HepG2 (cell line): Measurements from ENCODE around the gene PTCD1. TPM values are rescaled to one million over a fixed set of nuclear protein-coding genes. Genes with fewer than 3 reads are reported as not detected.

ENCODE experiments used
- CCAR2 ChIP-seq: fragments of 200-400 bp; formaldehyde crosslinking; optimal IDR thresholded peaks from 2 replicates; pipeline ENCODE3; 2018; ENCODE audit warnings: low read depth, mild to moderate bottlenecking, low read length, moderate library complexity
- CHD4 ChIP-seq: fragments of 200-600 bp; sonication (generic); IDR thresholded peaks from 2 replicates; pipeline ENCODE4 v1.7.0; 2017; ENCODE audit warnings: mild to moderate bottlenecking, low read length, borderline replicate concordance
- HHEX ChIP-seq: IDR thresholded peaks from 2 replicates; pipeline ENCODE4 v1.6.1; 2016; ENCODE audit warnings: control low read depth
- IRF9 ChIP-seq: sonication (generic); formaldehyde crosslinking; IDR thresholded peaks from 2 replicates; pipeline ENCODE4 v1.8.0; 2022; ENCODE audit warnings: missing genetic modification reagents, mild to moderate bottlenecking, borderline replicate concordance
- KDM1A ChIP-seq: IDR thresholded peaks from 2 replicates; pipeline ENCODE4 v1.6.1; 2016; ENCODE audit warnings: missing compliant biosample characterization
- MEF2D ChIP-seq: sonication (generic); formaldehyde crosslinking; IDR thresholded peaks from 2 replicates; pipeline ENCODE4 v1.5.1; 2020; ENCODE audit warnings: mild to moderate bottlenecking, missing genetic modification reagents
- MIER3 ChIP-seq: IDR thresholded peaks from 2 replicates; pipeline ENCODE4 v1.6.1; 2016; ENCODE audit warnings: missing compliant biosample characterization, borderline replicate concordance
- PAXIP1 ChIP-seq: sonication (generic); formaldehyde crosslinking; conservative IDR thresholded peaks from 2 replicates; pipeline ENCODE4 v1.4.0; 2020; ENCODE audit warnings: mild to moderate bottlenecking, missing genetic modification reagents, moderate library complexity
- PCBP2 ChIP-seq: fragments of 200-400 bp; formaldehyde crosslinking; optimal IDR thresholded peaks from 2 replicates; pipeline ENCODE3; 2018; ENCODE audit warnings: low read length, low read depth; ENCODE audit not compliant: poor library complexity, severe bottlenecking
- TARDBP ChIP-seq: sonication (generic); formaldehyde crosslinking; IDR thresholded peaks from 2 replicates; pipeline ENCODE4 v1.8.0; 2022; ENCODE audit warnings: mild to moderate bottlenecking, missing genetic modification reagents
- U2AF2 ChIP-seq: fragments of 200-400 bp; formaldehyde crosslinking; IDR thresholded peaks from 2 replicates; pipeline ENCODE4 v1.6.1; 2017; ENCODE audit warnings: low read depth, mild to moderate bottlenecking, low read length
- ZFP41 ChIP-seq: sonication (generic); formaldehyde crosslinking; IDR thresholded peaks from 2 replicates; pipeline ENCODE4 v1.4.0; 2020; ENCODE audit warnings: mild to moderate bottlenecking, missing genetic modification reagents, borderline replicate concordance
- ZGPAT ChIP-seq: IDR thresholded peaks from 2 replicates; pipeline ENCODE4 v1.6.1; 2016; ENCODE audit warnings: mild to moderate bottlenecking
- ZNF263 ChIP-seq: sonication (generic); formaldehyde crosslinking; IDR thresholded peaks from 2 replicates; pipeline ENCODE4 v1.4.0; 2020; ENCODE audit warnings: missing genetic modification reagents
- ZNF441 ChIP-seq: sonication (generic); formaldehyde crosslinking; IDR thresholded peaks from 2 replicates; pipeline ENCODE4 v1.7.0; 2021; ENCODE audit warnings: missing genetic modification reagents, borderline replicate concordance
- ZNF577 ChIP-seq: sonication (generic); formaldehyde crosslinking; IDR thresholded peaks from 2 replicates; pipeline ENCODE4 v1.4.0; 2020; ENCODE audit warnings: mild to moderate bottlenecking, low read depth, missing genetic modification reagents, borderline replicate concordance
- ZNF784 ChIP-seq: sonication (generic); formaldehyde crosslinking; IDR thresholded peaks from 2 replicates; pipeline ENCODE4 v1.5.1; 2020; ENCODE audit warnings: missing genetic modification reagents, mild to moderate bottlenecking, borderline replicate concordance
- polyA plus RNA-seq, 8 experiments: library from polyadenylated mRNA; depleted of rRNA in 3 of 8; stranded (reverse) in 7 of 8; unstranded in 1 of 8; fragments of >200 nt; fragmentation: Illumina TruSeq in 4 of 8; extraction: Trizol in 4 of 8; gene quantifications; 2 replicates each; pipeline versions ENCODE4 v1.2.1 to v1.2.3, GENCODE V29; 2011 to 2016; ENCODE audit warnings: low read depth in 4 of 8, missing spikeins in 1 of 8, mixed read lengths in 1 of 8; ENCODE audit not compliant: insufficient read depth in 1 of 8
- total RNA-seq, 5 experiments: library from RNA; depleted of rRNA; stranded (reverse); fragments of >200 nt; fragmentation: Illumina TruSeq; extraction: Trizol; gene quantifications; 2 replicates each; pipeline ENCODE4 v1.2.3, GENCODE V29; 2016; ENCODE audit warnings: low read depth in 1 of 5
- TF ChIP-seq, protein P1 (sequence below): sonication (generic); formaldehyde crosslinking; IDR thresholded peaks from 2 replicates; pipeline ENCODE4 v1.4.0; 2020; ENCODE audit warnings: missing genetic modification reagents
- TF ChIP-seq, protein P2 (sequence below): sonication (generic); formaldehyde crosslinking; IDR thresholded peaks from 2 replicates; pipeline ENCODE4 v1.4.0; 2020; ENCODE audit warnings: missing genetic modification reagents

PTCD1 gene
- total and polyA plus RNA-seq, 2 of the 13 experiments (the other 11 are each of a cell fraction or from before 2014, with no cell fraction given): 3.0 to 8.4 TPM

- peak; percentile 63; the same call in 1 of the 2 replicates for TF ChIP-seq MIER3 (CRISPR knock-in tag)
- TF ChIP-seq ZNF263 (CRISPR knock-in tag): no peak
- peak; percentile 84; the same call in 1 of the 2 replicates for TF ChIP-seq ZNF784
- peak; percentile 74; the same call in 1 of the 2 replicates for TF ChIP-seq IRF9 (CRISPR knock-in tag)
- TF ChIP-seq ZGPAT (CRISPR knock-in tag): peak; percentile 92
- TF ChIP-seq HHEX (CRISPR knock-in tag): no peak
- TF ChIP-seq MEF2D (CRISPR knock-in tag): peak; percentile 74; the same call in 1 of the 2 replicates
- no peak for TF ChIP-seq CCAR2
- no peak; the same call in 1 of the 2 replicates for TF ChIP-seq ZNF441 (CRISPR knock-in tag)
- TF ChIP-seq, protein P1, sequence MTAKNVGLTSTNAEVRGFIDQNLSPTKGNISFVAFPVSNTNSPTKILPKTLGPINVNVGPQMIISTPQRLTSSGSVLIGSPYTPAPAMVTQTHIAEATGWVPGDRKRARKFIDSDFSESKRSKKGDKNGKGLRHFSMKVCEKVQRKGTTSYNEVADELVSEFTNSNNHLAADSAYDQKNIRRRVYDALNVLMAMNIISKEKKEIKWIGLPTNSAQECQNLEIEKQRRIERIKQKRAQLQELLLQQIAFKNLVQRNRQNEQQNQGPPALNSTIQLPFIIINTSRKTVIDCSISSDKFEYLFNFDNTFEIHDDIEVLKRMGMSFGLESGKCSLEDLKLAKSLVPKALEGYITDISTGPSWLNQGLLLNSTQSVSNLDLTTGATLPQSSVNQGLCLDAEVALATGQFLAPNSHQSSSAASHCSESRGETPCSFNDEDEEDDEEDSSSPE (CRISPR knock-in tag): peak; percentile 39; the same call in 1 of the 2 replicates
- TF ChIP-seq CHD4: no peak
- TF ChIP-seq, protein P2, sequence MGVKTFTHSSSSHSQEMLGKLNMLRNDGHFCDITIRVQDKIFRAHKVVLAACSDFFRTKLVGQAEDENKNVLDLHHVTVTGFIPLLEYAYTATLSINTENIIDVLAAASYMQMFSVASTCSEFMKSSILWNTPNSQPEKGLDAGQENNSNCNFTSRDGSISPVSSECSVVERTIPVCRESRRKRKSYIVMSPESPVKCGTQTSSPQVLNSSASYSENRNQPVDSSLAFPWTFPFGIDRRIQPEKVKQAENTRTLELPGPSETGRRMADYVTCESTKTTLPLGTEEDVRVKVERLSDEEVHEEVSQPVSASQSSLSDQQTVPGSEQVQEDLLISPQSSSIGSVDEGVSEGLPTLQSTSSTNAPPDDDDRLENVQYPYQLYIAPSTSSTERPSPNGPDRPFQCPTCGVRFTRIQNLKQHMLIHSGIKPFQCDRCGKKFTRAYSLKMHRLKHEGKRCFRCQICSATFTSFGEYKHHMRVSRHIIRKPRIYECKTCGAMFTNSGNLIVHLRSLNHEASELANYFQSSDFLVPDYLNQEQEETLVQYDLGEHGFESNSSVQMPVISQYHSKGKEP (CRISPR knock-in tag): no peak; the same call in none of the 2 replicates
- no peak for TF ChIP-seq ZFP41 (CRISPR knock-in tag)
- TF ChIP-seq PAXIP1 (CRISPR knock-in tag): peak; percentile 62
- no peak for TF ChIP-seq U2AF2
- TF ChIP-seq PCBP2: no peak
- peak; percentile 80 for TF ChIP-seq TARDBP (CRISPR knock-in tag)
- no peak for TF ChIP-seq KDM1A (CRISPR knock-in tag)
- TF ChIP-seq ZNF577: no peak
Observed at GRCh38 chr7:99408379-99409191, 30.0 kb downstream of the PTCD1 start, which contains the start of the genes BUD31 and PDAP1 (continued).
